ENCODE data around the gene PSMA4.
A peak's percentile ranks its signal among the peaks of the same experiment; 100 is the strongest.

PSMA4 gene

GRCh38 chr15:78565097-78565950 lies 25.1 kb downstream of the PSMA4 start, which contains the start of gene CHRNA5:
Gene CHRNA5 (plus strand): TSS chr15:78565520. CDS start chr15:78565720, 200 bp downstream.
- peak; percentile 87 for DNase-seq (ENCODE audit: low read depth)
- peak within 1 kb of the TSS; percentile 73 for H3K4me3 ChIP-seq (ENCODE audit: low read depth, low read length)
- no peak for TF ChIP-seq CTCF (IDR thresholded peaks at IDR 0.05; ENCODE audit: insufficient read depth, low read depth, low read length, missing control alignments)

GRCh38 chr15:78565951-78566774 lies 25.9 kb downstream of the PSMA4 start:
- H3K4me3 ChIP-seq (ENCODE audit: low read depth, low read length) = peak overlapping the region; percentile 73
- peak; percentile 9 for TF ChIP-seq CTCF (IDR thresholded peaks at IDR 0.05; ENCODE audit: insufficient read depth, low read depth, low read length, missing control alignments)
- DNase-seq (ENCODE audit: low read depth) = peak; percentile 26

- no peak overlapping the region for H3K4me3 ChIP-seq (ENCODE audit: low read depth, low read length)
- no peak for TF ChIP-seq CTCF (IDR thresholded peaks at IDR 0.05; ENCODE audit: insufficient read depth, low read depth, low read length, missing control alignments)
- DNase-seq (ENCODE audit: low read depth) = no peak
Measured at GRCh38 chr15:78567531-78567930, 27.3 kb downstream of the PSMA4 start.

- no peak for TF ChIP-seq CTCF (IDR thresholded peaks at IDR 0.05; ENCODE audit: insufficient read depth, low read depth, low read length, missing control alignments)
- no peak for DNase-seq (ENCODE audit: low read depth)
- no peak overlapping the region for H3K4me3 ChIP-seq (ENCODE audit: low read depth, low read length)
Measured at GRCh38 chr15:78570710-78571109, 30.5 kb downstream of the PSMA4 start.

GRCh38 chr15:78571382-78571781 lies 31.1 kb downstream of the PSMA4 start:
- no peak for DNase-seq (ENCODE audit: low read depth)
- H3K4me3 ChIP-seq (ENCODE audit: low read depth, low read length) = no peak overlapping the region
- TF ChIP-seq CTCF (IDR thresholded peaks at IDR 0.05; ENCODE audit: insufficient read depth, low read depth, low read length, missing control alignments) = no peak

- no peak overlapping the region for H3K4me3 ChIP-seq (ENCODE audit: low read depth, low read length)
- TF ChIP-seq CTCF (IDR thresholded peaks at IDR 0.05; ENCODE audit: insufficient read depth, low read depth, low read length, missing control alignments) = no peak
- DNase-seq (ENCODE audit: low read depth) = no peak
Measured at GRCh38 chr15:78573416-78573815, 33.2 kb downstream of the PSMA4 start.

Measured in GM12865 (cell line).